GM12875 (cell line): Measurements from ENCODE around the gene PABPN1L.

Experiments
- H3K4me3 ChIP-seq: one replicate; pipeline ENCODE4 v1.5.1; 2011; ENCODE audit warnings: low read depth, low read length, control low read depth
- CTCF ChIP-seq: IDR thresholded peaks from 2 replicates; pipeline ENCODE4 v1.5.1; 2011; ENCODE audit warnings: low read depth, mild to moderate bottlenecking, control low read depth, inconsistent platforms, low read length, moderate library complexity, borderline replicate concordance; ENCODE audit not compliant: insufficient read depth

PABPN1L gene

GRCh38 chr16:88911946-88912310, 45.5 kb upstream of the PABPN1L start:
- TF ChIP-seq CTCF: no peak
- no peak overlapping the region for H3K4me3 ChIP-seq

- no peak for TF ChIP-seq CTCF
- no peak overlapping the region for H3K4me3 ChIP-seq
Observed at GRCh38 chr16:88911136-88911945, 44.9 kb upstream of the PABPN1L start.

- no peak for TF ChIP-seq CTCF
- no peak overlapping the region for H3K4me3 ChIP-seq
Observed at GRCh38 chr16:88910284-88911135, 44.0 kb upstream of the PABPN1L start.

- no peak for TF ChIP-seq CTCF
- H3K4me3 ChIP-seq: no peak overlapping the region
Observed at GRCh38 chr16:88909431-88910210, 43.2 kb upstream of the PABPN1L start.

- no peak overlapping the region for H3K4me3 ChIP-seq
- TF ChIP-seq CTCF: no peak
Observed at GRCh38 chr16:88908307-88908706, 41.8 kb upstream of the PABPN1L start.

- TF ChIP-seq CTCF: no peak
- no peak overlapping the region for H3K4me3 ChIP-seq
Observed at GRCh38 chr16:88907768-88908167, 41.3 kb upstream of the PABPN1L start.
